Measurements from ENCODE around the gene KRTAP7-1.

Gene KRTAP7-1, protein sequence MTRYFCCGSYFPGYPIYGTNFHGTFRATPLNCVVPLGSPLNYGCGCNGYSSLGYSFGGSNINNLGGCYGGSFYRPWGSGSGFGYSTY

DNA sequence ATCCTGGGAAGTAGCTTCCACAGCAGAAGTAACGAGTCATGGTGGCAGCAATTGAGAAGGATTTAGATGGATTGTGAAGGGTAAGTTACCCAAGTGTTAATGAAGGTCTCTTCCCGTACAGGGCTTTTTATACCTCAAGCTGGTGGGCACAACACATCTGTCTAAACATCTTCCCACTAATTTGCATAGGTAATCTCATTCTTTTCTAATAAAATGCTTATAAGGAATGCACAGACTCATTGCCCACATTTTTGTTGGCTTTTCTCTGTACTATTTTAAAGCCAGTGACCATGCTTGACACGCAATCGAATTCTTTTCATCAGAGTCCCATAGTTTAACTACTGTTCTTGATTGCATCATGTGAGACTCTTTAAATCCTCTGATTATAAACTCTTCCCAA is at the start of gene KRTAP7-1:
Gene KRTAP7-1 (minus strand): TSS at position 101 of the 400 bp plus-strand sequence. CDS start 61 bp downstream, at position 40.
- TF ChIP-seq ZNF274 (IDR thresholded peaks at IDR 0.05; ENCODE audit: low read depth, low read length) = no peak
- no peak within 1 kb of the TSS for H3K4me3 ChIP-seq (ENCODE audit: low read length)

DNA sequence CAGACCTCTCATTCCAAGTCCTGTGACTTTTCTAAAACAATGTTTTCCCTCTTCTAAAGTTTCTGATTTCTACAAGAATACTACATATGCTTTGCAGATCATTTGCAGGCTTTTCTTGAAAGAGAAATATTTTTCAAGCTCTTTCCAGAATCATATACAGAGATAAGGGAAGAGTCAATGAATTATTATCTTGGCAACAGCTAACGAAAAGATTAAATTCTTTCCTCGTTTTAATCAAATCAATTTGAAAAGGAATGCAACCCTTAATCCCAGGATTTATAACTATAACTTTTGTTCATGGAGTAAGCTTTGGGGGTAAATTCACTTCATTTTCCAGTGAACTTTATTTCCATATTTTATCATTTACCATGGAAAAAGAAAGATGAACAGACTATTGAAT is 45.0 kb upstream of the KRTAP7-1 start:
- no peak for TF ChIP-seq ZNF274 (IDR thresholded peaks at IDR 0.05; ENCODE audit: low read depth, low read length)
- no peak overlapping the region for H3K4me3 ChIP-seq (ENCODE audit: low read length)

DNA sequence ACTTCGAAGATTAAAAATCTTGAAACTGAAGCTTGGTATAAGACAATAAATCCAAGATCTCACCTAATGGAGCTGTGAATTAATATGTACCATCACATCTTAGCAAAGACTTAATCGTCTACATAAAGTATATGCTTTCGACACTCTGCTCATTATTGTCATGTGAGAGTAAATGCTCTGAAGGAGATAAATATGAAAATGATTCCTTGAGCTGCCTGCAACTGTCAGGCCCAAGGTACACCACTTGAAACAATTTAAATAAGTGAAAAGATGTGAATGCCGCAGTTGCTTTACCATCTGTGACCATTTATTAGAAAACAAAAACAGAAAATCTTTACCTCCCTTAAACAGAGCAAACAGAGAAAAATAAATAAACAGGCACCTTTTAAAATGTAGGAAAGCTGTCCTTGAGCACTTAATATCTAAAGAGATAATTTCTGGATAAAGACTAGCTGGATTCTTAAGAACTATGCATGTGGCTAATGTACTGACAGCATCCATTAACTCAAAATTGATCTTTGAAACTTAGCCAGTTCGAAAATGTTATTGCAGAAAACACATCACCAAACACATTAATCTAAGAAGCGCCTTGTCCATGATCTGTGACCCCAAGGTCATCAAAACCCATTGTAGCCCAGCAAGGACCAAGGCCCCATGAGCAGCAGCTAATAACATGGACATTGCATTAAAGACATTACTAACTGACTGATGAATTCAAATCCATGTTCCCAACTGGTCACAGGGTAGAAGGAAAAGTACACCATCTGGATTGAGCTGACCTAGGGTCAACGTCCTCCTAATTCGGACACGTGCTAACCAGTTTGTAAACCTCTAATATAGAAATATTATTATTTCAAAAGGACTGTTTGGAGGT is 18.3 kb upstream of the KRTAP7-1 start:
- TF ChIP-seq ZNF274 (IDR thresholded peaks at IDR 0.05; ENCODE audit: low read depth, low read length) = no peak
- H3K4me3 ChIP-seq (ENCODE audit: low read length) = no peak overlapping the region

DNA sequence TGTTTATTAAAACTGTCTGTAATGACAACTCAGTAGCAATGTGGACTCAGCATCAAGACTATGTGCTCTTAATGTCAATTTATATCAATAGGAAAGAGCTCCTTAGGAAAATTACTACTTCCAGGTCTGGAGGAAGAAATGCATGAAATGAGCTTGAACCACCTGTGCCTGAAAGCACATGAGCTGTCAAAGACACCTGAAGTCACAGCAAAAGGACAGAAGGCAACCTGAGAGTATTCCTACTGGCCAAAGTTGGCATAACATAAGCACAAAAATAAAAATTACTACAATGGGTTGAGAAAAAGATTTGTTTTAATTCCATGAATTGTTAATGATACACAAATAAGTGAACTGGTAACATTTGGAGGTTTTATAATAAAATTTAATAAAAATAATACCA is 13.4 kb upstream of the KRTAP7-1 start:
- H3K4me3 ChIP-seq (ENCODE audit: low read length) = no peak overlapping the region
- no peak for TF ChIP-seq ZNF274 (IDR thresholded peaks at IDR 0.05; ENCODE audit: low read depth, low read length)

DNA sequence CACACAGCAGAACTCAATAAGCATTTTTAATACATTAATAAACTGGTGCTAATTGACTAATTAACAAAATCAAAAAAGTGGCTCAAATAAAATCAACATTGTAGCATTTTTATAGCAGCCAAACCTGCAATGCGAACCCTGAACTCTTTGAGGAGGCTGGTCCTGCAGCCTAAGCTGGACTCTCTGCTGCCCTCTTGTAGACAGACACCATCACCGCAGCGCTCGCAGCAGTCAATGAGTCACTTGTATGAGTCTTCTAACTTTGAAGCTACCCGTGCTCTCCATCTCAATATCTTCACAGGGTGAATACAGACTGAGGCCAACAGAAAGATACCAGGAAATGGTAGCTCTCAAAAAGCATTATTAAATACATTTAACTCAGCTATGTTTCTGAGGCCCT is 9.7 kb upstream of the KRTAP7-1 start:
- H3K4me3 ChIP-seq (ENCODE audit: low read length) = no peak overlapping the region
- no peak for TF ChIP-seq ZNF274 (IDR thresholded peaks at IDR 0.05; ENCODE audit: low read depth, low read length)

DNA sequence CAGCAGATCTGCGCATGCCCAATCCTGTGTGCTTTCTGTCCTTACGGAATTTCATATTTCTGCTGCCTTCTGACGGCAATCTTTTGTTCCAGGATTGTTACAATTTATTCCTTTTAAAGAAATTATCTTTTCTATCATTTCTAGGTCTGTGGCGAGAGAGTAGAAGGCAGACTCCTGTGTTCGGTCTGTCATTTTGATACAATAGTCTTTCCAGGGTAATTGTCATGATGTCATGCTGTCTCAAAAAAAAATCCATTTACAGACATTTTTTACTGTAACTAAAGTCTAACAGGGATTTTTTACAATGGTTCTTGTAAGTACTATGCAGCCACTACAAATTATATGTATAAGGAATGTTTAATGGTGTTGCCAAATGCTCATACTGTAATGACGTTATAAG is 9.0 kb upstream of the KRTAP7-1 start:
- TF ChIP-seq ZNF274 (IDR thresholded peaks at IDR 0.05; ENCODE audit: low read depth, low read length) = no peak
- no peak overlapping the region for H3K4me3 ChIP-seq (ENCODE audit: low read length)

DNA sequence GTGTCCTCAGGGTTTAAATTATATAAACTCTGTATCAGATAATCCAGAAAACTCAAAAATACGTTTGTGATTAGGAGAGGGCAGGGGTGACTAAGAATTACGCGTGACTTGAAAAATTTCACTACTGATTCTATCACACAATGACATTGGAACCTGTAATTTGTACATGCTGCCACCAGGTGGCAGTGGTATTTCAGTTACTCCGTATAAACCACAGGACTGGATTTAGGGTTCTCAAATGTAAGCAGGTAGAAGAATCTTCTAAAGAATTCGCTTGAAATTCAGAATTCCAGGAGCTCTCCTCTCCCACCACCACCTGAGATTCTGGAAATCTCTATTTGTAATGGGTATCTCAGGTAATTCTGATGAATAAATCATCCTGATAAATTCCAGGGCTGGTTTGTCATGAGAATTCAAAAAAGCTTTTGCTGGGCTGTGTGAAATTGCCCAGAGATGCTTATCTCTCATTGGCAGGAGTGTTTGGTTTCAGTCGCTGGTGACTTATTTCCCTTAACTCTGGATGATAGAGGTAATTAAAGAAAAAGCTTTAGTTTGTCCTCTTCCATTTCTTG is 1.7 kb upstream of the KRTAP7-1 start:
- TF ChIP-seq ZNF274 (IDR thresholded peaks at IDR 0.05; ENCODE audit: low read depth, low read length) = no peak
- H3K4me3 ChIP-seq (ENCODE audit: low read length) = no peak overlapping the region

DNA sequence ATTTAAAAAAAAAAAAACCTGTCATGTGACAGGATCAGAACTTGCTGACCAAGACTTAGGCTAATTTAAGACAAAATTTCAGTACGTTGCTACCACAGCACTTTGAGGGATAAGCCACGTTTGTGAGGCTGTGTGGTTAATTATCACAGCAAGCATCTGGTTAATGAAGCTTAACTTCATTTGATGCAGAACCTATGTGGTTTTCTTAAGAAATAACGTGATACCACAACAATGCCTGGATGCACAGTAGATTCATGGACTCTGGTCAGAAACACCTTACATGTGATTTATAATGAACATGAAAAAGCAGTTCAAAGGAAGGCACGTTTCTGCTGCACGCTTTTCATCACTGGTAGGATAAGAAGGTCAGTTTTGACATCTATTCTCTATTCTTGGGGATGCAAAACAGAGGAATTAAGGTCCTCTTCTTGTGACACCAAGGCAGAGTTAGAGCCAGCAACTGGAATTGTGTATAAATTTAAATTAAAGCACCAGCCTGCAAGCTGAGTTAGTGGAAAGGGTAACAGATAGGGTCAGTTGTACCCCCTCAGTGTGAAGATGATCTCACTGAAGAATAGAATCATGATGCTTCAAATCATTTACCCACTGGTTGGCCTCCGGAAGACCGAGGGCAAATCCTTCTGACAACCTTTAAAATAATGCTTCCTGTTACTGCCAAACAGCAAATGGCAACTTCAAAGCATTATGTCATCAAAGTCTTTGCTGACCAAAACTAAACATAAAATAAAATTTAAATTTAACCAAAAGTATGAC is 10.5 kb downstream of the KRTAP7-1 start:
- no peak overlapping the region for H3K4me3 ChIP-seq (ENCODE audit: low read length)
- no peak for TF ChIP-seq ZNF274 (IDR thresholded peaks at IDR 0.05; ENCODE audit: low read depth, low read length)

DNA sequence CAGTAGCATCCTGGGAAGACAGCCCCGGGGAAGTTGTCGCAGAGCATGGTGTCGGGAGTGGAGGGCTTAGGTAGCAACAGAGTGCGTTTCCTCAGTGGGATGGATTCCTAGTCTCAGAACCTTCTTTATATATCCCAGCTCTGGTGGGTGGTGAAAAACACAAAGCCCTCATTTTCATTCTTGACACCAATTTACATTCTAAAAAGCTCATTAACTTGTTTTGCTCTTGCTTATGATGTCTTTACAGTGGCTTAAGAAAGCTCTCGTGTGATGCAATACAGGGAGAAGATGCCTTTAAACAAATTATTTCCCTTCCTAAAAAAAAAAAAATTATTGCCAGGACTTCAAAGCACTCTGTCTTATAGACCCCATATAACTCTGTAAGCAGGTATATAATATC is 16.4 kb downstream of the KRTAP7-1 start, which contains the start of gene KRTAP8-1:
Gene KRTAP8-1 (minus strand): TSS at position 101 of the 400 bp plus-strand sequence. CDS start 54 bp downstream, at position 47.
- H3K4me3 ChIP-seq (ENCODE audit: low read length) = no peak within 1 kb of the TSS

DNA sequence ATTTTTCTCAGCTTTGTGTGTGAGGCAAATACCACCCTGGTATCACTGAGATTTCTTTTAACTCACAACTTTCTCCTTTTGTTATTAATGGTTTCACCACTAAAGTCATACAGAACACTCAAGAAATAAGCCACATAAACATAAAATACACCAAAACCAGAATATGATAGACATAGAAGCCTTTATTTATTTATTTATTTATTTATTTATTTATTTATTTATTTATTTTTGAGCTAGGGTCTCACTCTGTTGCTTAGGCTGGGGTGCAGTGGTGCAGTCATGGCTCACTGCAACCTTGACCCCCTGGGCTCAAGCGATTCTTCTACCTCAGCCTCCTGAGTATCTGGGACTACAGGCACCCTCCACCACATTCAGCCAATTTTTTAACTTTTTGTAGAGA is 29.0 kb downstream of the KRTAP7-1 start:
- no peak overlapping the region for H3K4me3 ChIP-seq (ENCODE audit: low read length)
- TF ChIP-seq ZNF274 (IDR thresholded peaks at IDR 0.05; ENCODE audit: low read depth, low read length) = no peak

More for the DNA sequence above, 16.4 kb downstream of the KRTAP7-1 start, which contains the start of gene KRTAP8-1:
- TF ChIP-seq ZNF274 (IDR thresholded peaks at IDR 0.05; ENCODE audit: low read depth, low read length) = no peak

DNA sequence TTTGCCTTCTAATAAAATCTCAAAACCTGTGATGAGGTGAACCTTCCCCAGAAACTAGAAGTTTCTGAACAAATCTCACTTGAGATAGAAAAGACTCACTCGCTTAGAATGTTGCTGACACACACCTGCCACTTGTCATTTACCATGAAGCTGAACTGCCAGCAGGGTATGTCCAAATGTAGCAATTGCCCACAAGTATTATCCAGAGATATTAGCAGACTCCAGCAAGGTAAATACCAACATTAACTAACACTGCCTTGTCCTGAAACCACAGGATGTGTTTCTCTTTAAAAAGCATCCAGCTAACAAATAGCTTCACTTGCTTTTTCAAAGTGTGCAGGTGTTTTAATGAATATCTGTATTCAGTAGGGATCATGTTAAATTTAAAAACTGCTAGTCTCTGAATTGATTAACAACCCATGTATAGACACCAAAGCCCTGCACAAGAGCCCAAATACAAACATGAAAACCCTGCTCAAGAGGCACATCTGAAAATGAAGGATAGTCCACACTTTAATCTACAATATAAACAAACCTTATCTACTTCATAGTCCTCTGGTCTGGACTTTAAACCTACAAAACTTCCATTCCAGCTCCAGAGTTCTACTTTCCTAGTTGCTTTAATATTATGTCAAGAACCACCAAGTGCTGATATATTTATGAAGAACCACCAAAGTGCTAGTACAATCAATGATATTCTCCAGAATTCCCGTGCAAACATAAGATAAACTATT is 35.8 kb downstream of the KRTAP7-1 start:
- H3K4me3 ChIP-seq (ENCODE audit: low read length) = no peak overlapping the region
- TF ChIP-seq ZNF274 (IDR thresholded peaks at IDR 0.05; ENCODE audit: low read depth, low read length) = no peak

DNA sequence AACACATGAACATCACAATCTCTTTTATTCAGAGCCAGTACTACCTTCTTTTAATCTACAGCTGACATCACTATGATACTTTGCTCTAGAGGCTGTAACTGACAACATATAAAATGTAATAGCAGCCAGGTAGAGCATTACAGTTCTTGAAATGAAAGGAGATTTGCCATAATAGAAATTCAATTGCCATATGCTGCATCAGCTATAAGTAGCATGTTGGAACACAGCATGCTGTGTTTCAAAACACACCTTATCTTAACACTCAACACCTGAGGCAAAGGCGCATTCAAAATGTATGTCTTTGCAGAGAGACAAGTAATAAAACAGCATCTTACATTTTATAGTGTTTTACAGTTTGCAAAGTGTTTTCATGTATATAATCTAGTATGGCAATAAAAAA is 50.3 kb downstream of the KRTAP7-1 start:
- no peak overlapping the region for H3K4me3 ChIP-seq (ENCODE audit: low read length)
- TF ChIP-seq ZNF274 (IDR thresholded peaks at IDR 0.05; ENCODE audit: low read depth, low read length) = no peak
